Measurements from ENCODE around the gene SLC2A13.

GRCh38 chr12:40017488-40017887, 88.4 kb downstream of the SLC2A13 start:
- TF ChIP-seq CTCF (conservative IDR thresholded peaks at IDR 0.05; ENCODE audit: low read length) (no peak), EZH2phosphoT487 (IDR thresholded peaks at IDR 0.05; ENCODE audit: borderline replicate concordance) (no peak)
